BJ (cell line): Measurements from ENCODE around the gene CAST. TPM values are rescaled to one million over a fixed set of nuclear protein-coding genes. Genes with fewer than 3 reads are reported as not detected.

ENCODE experiments used
- CTCF ChIA-PET: fragments of 350-600 bp; formaldehyde crosslinking; extraction: SDS; loops from one replicate; lab custom pipeline; 2021; ENCODE audit warnings: antibody characterized with exemption, inconsistent platforms; lab: Yijun Ruan, JAX
- POLR2A ChIA-PET: fragments of 300-600 bp; sonication (Branson Sonifier 250); formaldehyde crosslinking; extraction: SDS; loops from one replicate; lab custom pipeline; 2021; ENCODE audit warnings: antibody characterized with exemption; lab: Charles Lee
- DNase-seq: peaks from one replicate; pipeline ENCODE4 v3.0.0-alpha.2; 2011; ENCODE audit warnings: low read depth
- H3K27me3 ChIP-seq: 2 replicates; pipeline ENCODE4 v1.6.0; 2011; ENCODE audit warnings: low read length; ENCODE audit not compliant: control insufficient read depth, insufficient read depth
- H3K36me3 ChIP-seq: 2 replicates; pipeline ENCODE4 v1.5.1; 2011; ENCODE audit warnings: low read length; ENCODE audit not compliant: control insufficient read depth, insufficient read depth
- H3K4me3 ChIP-seq: 2 replicates; pipeline ENCODE4 v1.5.1; 2011; ENCODE audit warnings: low read depth, mild to moderate bottlenecking, control low read depth, low read length
- CTCF ChIP-seq: IDR thresholded peaks from 2 replicates; pipeline ENCODE4 v1.5.1; 2011; ENCODE audit warnings: low read depth, mild to moderate bottlenecking, control low read depth, inconsistent platforms, low read length, moderate library complexity; ENCODE audit not compliant: insufficient read depth
- polyA plus RNA-seq: library from polyadenylated mRNA; depleted of rRNA; stranded (reverse); fragments of >200 nt; gene quantifications from 2 replicates; pipeline ENCODE4 v1.2.3, GENCODE V29; 2011; rRNA removed

The CAST gene
- polyA plus RNA-seq, 1 experiment = 112 TPM

GRCh38 chr5:96823900-96824380 is 161.8 kb downstream of the CAST start:
- DNase-seq = peak; percentile 84
- no peaks in the 10 kb centered on the region for H3K36me3 ChIP-seq
- no peak for TF ChIP-seq CTCF
- no peak overlapping the region for H3K4me3 ChIP-seq
- H3K27me3 ChIP-seq = peaks cover 2% of the 10 kb centered on the region; the same call in 1 of the 2 replicates
- CTCF ChIA-PET = interaction anchor here (1.3 to 1.4 kb wide), 2 partner anchors 155 to 293 kb away, joined by 3 read pairs; no protein-coding TSS in a partner anchor
- POLR2A ChIA-PET = no interaction called here

Other genes with a start within 250 kb of the CAST start
- 0.11 TPM in 2 replicates for gene PCSK1, start 229.1 kb upstream of the CAST start, polyA plus RNA-seq
- gene ERAP1, start 145.6 kb downstream of the CAST start, polyA plus RNA-seq = 60.4 and 65.2 TPM in 2 replicates
- gene ERAP2, start 214.1 kb downstream of the CAST start, polyA plus RNA-seq = 9.2 and 17.3 TPM in 2 replicates